Stomach (tissue), 9 donors: ENCODE measurements around the gene FER1L5. TPM values are rescaled to one million over a fixed set of nuclear protein-coding genes. Genes with fewer than 3 reads are reported as not detected.

Experiments
- DNase-seq, 2 donors: peaks; one replicate each; pipeline versions ENCODE4 v3.0.0 to v3.0.0-alpha.2; 2013 to 2019
- H3K27ac ChIP-seq, 5 donors: fragments of 200-600 bp in 4 of 5; sonication (generic) in 4 of 5; one replicate each; pipeline ENCODE4 v1.5.1; 2013 to 2019; ENCODE audit warnings: mild to moderate bottlenecking in 1 of 5, moderate library complexity in 1 of 5
- H3K27me3 ChIP-seq, 3 donors: fragments of 200-600 bp; sonication (generic); one replicate each; pipeline ENCODE4 v1.5.1; 2017 to 2019; ENCODE audit warnings: mixed run types in 1 of 3
- H3K36me3 ChIP-seq, 4 donors: fragments of 200-600 bp; sonication (generic); 1 replicate in 3 of 4; 2 replicates in 1 of 4; pipeline ENCODE4 v1.5.1; 2016 to 2019
- H3K4me1 ChIP-seq, 4 donors: fragments of 200-600 bp; sonication (generic); one replicate each; pipeline ENCODE4 v1.5.1; 2016 to 2019
- H3K4me3 ChIP-seq, 4 donors: fragments of 200-600 bp; sonication (generic) in 3 of 4; one replicate each; pipeline ENCODE4 v1.5.1; 2016 to 2019; ENCODE audit warnings: mild to moderate bottlenecking in 1 of 4
- H3K9me3 ChIP-seq, 4 donors: fragments of 200-600 bp; sonication (generic); one replicate each; pipeline ENCODE4 v1.5.1; 2016 to 2019
- CTCF ChIP-seq, 7 experiments: fragments of 450-650 bp in 4 of 7; fragments of 200-600 bp in 3 of 7; sonication (generic) in 3 of 7; IDR thresholded peaks; one replicate each; pipeline ENCODE4 v1.5.1; 2016 to 2019; ENCODE audit warnings: antibody characterized with exemption in 7 of 7, control low read depth in 2 of 7, mild to moderate bottlenecking in 1 of 7
- EP300 ChIP-seq: sonication (generic); formaldehyde crosslinking; IDR thresholded peaks from one replicate; pipeline ENCODE4 v1.6.1; 2017; ENCODE audit warnings: antibody characterized with exemption
- POLR2A ChIP-seq, 4 donors: fragments of 450-650 bp; IDR thresholded peaks; one replicate each; pipeline ENCODE4 v1.6.1; 2016; ENCODE audit warnings: antibody characterized with exemption in 4 of 4, control low read depth in 2 of 4, mild to moderate bottlenecking in 1 of 4, moderate library complexity in 1 of 4
- POLR2AphosphoS5 ChIP-seq, 3 donors: sonication (generic); formaldehyde crosslinking; IDR thresholded peaks; one replicate each; pipeline ENCODE4 v1.6.1; 2016; ENCODE audit warnings: antibody characterized with exemption in 3 of 3
- WGBS, 5 donors: extraction: QIAGEN DNeasy Blood & Tissue Kit in 3 of 5; methylation state at CpG; one replicate each; pipeline versions ENCODE4 v1.1.5 to v1.1.7; 2013 to 2018; 5-methylcytosine and 5-hydroxymethylcytosine counted together
- intact Hi-C: fragments of 100-400 bp; cut with DNase I; formaldehyde crosslinking; loops from one replicate; pipeline ENCODE4 v1.15.1; 2023; ENCODE audit warnings: low total_unique reads
- polyA plus RNA-seq, 3 donors: library from polyadenylated mRNA; stranded (reverse); fragments of 200-250 nt; gene quantifications; one replicate each; pipeline ENCODE4 v1.2.3, GENCODE V29; 2013
- total RNA-seq, 5 donors: library from RNA; depleted of rRNA; stranded (reverse); fragments of >200 nt; gene quantifications; one replicate each; pipeline versions ENCODE4 v1.1.0 to v1.2.3, GENCODE V29; 2014 to 2016
- donor health status: healthy with polysubstance abuse.
- donor health status: Bipolar disorder and iron deficiency.
- donor health status: healthy.

The FER1L5 gene
- total and polyA plus RNA-seq, 8 donors: 0.03 to 0.73 (median 0.06) TPM; not detected in 5

GRCh38 chr2:96636551-96637171, 5.9 kb upstream of the FER1L5 start:
- Histone ChIP-seq H3K36me3 (peaks cover 5 to 29% (median 25%) of the 10 kb centered on the region in 4 donors), H3K27me3 (no peaks in the 10 kb centered on the region), H3K4me1 (peaks cover 19 to 63% (median 50%) of the 10 kb centered on the region in 4 donors), H3K27ac (peak overlapping the region in 4 of 5 donors; percentile 93 to 100 (median 96)), H3K4me3 (peak overlapping the region; percentile 62 to 81 (median 68)), H3K9me3 (no peaks in the 10 kb centered on the region)
- 21 to 41% (median 31%) methylated on average over 5 to 14 of the region's 14 CpGs for WGBS, 5 donors
- no peak for TF ChIP-seq POLR2AphosphoS5 (IDR thresholded peaks at IDR 0.05)
- TF ChIP-seq CTCF (IDR thresholded peaks at IDR 0.05): no peak
- no peak for TF ChIP-seq EP300
- TF ChIP-seq POLR2A (IDR thresholded peaks at IDR 0.05): no peak
- intact Hi-C loops: no loop called here
- peak in 1 of 2 donors; percentile 20 for DNase-seq

GRCh38 chr2:96637385-96638143, 5.0 kb upstream of the FER1L5 start:
- intact Hi-C loops: no loop called here
- 0 to 1% (median 0%) methylated on average over 33 to 50 of the region's 50 CpGs for WGBS, 5 donors
- TF ChIP-seq POLR2A (IDR thresholded peaks at IDR 0.05): no peak
- TF ChIP-seq EP300: no peak
- TF ChIP-seq CTCF (IDR thresholded peaks at IDR 0.05): no peak
- peak in 1 of 3 donors; percentile 38 for TF ChIP-seq POLR2AphosphoS5 (IDR thresholded peaks at IDR 0.05)

GRCh38 chr2:96638144-96639121, 4.1 kb upstream of the FER1L5 start, which contains the start of gene KANSL3:
TSS of gene KANSL3 (minus strand) at chr2:96638312. CDS start at chr2:96637135, 1,177 bp downstream.
- intact Hi-C loops: no loop called here
- peak; percentile 93 to 97 for DNase-seq
- WGBS, 5 donors: 7 to 8% (median 7%) methylated on average over 56 to 67 of the region's 67 CpGs

More at GRCh38 chr2:96637385-96638143, 5.0 kb upstream of the FER1L5 start:
- peak; percentile 86 to 94 for DNase-seq
- H3K4me3 ChIP-seq: peak overlapping the region; percentile 62 to 81 (median 68)
- H3K27ac ChIP-seq: peak overlapping the region; percentile 93 to 100 (median 98)
- peaks cover 19 to 58% (median 43%) of the 10 kb centered on the region in 4 donors for H3K4me1 ChIP-seq
- no peaks in the 10 kb centered on the region for H3K9me3 ChIP-seq
- H3K36me3 ChIP-seq: peaks cover 5 to 26% (median 22%) of the 10 kb centered on the region in 4 donors
- no peaks in the 10 kb centered on the region for H3K27me3 ChIP-seq

More at GRCh38 chr2:96638144-96639121, 4.1 kb upstream of the FER1L5 start, which contains the start of gene KANSL3:
- peak within 1 kb of the TSS; percentile 62 to 81 (median 68) for H3K4me3 ChIP-seq
- H3K27ac ChIP-seq: peak within 1 kb of the TSS; percentile 93 to 100 (median 98)
- peaks cover 5 to 18% (median 16%) of the 10 kb centered on the region in 4 donors for H3K36me3 ChIP-seq
- H3K9me3 ChIP-seq: no peaks in the 10 kb centered on the region
- no peaks in the 10 kb centered on the region for H3K27me3 ChIP-seq
- H3K4me1 ChIP-seq: peaks cover 19 to 51% (median 41%) of the 10 kb centered on the region in 4 donors
- no peak for TF ChIP-seq EP300
- TF ChIP-seq CTCF (IDR thresholded peaks at IDR 0.05): peak in 2 of 7 experiments; percentile 10 to 37
- peak in 2 of 4 donors; percentile 66 to 74 for TF ChIP-seq POLR2A (IDR thresholded peaks at IDR 0.05)
- peak; percentile 98 to 99 (median 98) for TF ChIP-seq POLR2AphosphoS5 (IDR thresholded peaks at IDR 0.05)
